AG04449 (cell line): ENCODE data around the gene IQUB.

Source experiments
- CTCF ChIA-PET: fragments of 350-600 bp; formaldehyde crosslinking; extraction: SDS; loops from one replicate; lab custom pipeline; 2021; ENCODE audit warnings: antibody characterized with exemption; lab: Yijun Ruan, JAX
- POLR2A ChIA-PET: fragments of 400-600, 350-600 bp; formaldehyde crosslinking; extraction: SDS; loops from one replicate; lab custom pipeline; 2020; ENCODE audit warnings: antibody characterized with exemption, inconsistent platforms; lab: Yijun Ruan, JAX
- DNase-seq: peaks from one replicate; pipeline ENCODE4 v3.0.0-alpha.2; 2010; ENCODE audit warnings: low read depth, low spot score
- H3K4me3 ChIP-seq: 2 replicates; pipeline ENCODE4 v1.5.1; 2011; ENCODE audit warnings: low read depth, mild to moderate bottlenecking, control low read depth, low read length
- CTCF ChIP-seq: IDR thresholded peaks from one replicate; pipeline ENCODE4 v1.5.1; 2011; ENCODE audit warnings: mild to moderate bottlenecking, moderate library complexity, low read length, control low read depth, inconsistent platforms; ENCODE audit not compliant: insufficient read depth; ENCODE audit errors: missing control alignments

IQUB gene

GRCh38 chr7:123498031-123498430 lies 36.4 kb downstream of the IQUB start:
- no peak overlapping the region for H3K4me3 ChIP-seq
- CTCF ChIA-PET: interaction anchor here (0.8 to 1.3 kb wide), 2 partner anchors 37 to 374 kb away, joined by 3 to 4 read pairs; no protein-coding TSS in a partner anchor
- DNase-seq: no peak
- POLR2A ChIA-PET: no interaction called here
- TF ChIP-seq CTCF: no peak

GRCh38 chr7:123494193-123494796 lies 40.1 kb downstream of the IQUB start:
- no peak for DNase-seq
- ChIA-PET POLR2A (no interaction called here), CTCF (interaction anchor here (0.7 to 3.4 kb wide), 27 partner anchors 9 to 378 kb away, joined by 3 to 26 read pairs (median 4); partner anchors contain the start of gene IQUB)
- TF ChIP-seq CTCF: peak; percentile 34
- H3K4me3 ChIP-seq: no peak overlapping the region

GRCh38 chr7:123492485-123492884 lies 41.9 kb downstream of the IQUB start:
- no peak overlapping the region for H3K4me3 ChIP-seq
- TF ChIP-seq CTCF: no peak
- ChIA-PET CTCF (interaction anchor here (0.8 to 3.4 kb wide), 6 partner anchors 13 to 379 kb away, joined by 3 to 26 read pairs (median 3); no protein-coding TSS in a partner anchor), POLR2A (no interaction called here)
- no peak for DNase-seq

GRCh38 chr7:123485721-123486120 lies 48.7 kb downstream of the IQUB start:
- no peak overlapping the region for H3K4me3 ChIP-seq
- no peak for DNase-seq
- ChIA-PET POLR2A (no interaction called here), CTCF (interaction anchor here (2.4 kb wide), 1 partner anchor 9 kb away, joined by 6 read pairs; no protein-coding TSS in a partner anchor)
- no peak for TF ChIP-seq CTCF

- no peak for DNase-seq
- no peak overlapping the region for H3K4me3 ChIP-seq
- CTCF ChIA-PET: interaction anchor here (1.6 to 2.4 kb wide), 2 partner anchors 9 to 14 kb away, joined by 3 to 6 read pairs; no protein-coding TSS in a partner anchor
- POLR2A ChIA-PET: no interaction called here
- no peak for TF ChIP-seq CTCF
These were observed 49.2 kb downstream of the IQUB start for GRCh38 chr7:123485187-123485586.

GRCh38 chr7:123484199-123484598 lies 50.2 kb downstream of the IQUB start:
- ChIA-PET POLR2A (no interaction called here), CTCF (interaction anchor here (1.6 to 2.4 kb wide), 2 partner anchors 10 to 15 kb away, joined by 3 to 6 read pairs; no protein-coding TSS in a partner anchor)
- no peak for TF ChIP-seq CTCF
- no peak for DNase-seq
- H3K4me3 ChIP-seq: no peak overlapping the region
